Lung (tissue), 12 donors: ENCODE results near the gene BCAS2. TPM values are rescaled to one million over a fixed set of nuclear protein-coding genes. Genes with fewer than 3 reads are reported as not detected.
A peak's percentile ranks its signal among the peaks of the same experiment; 100 is the strongest.

Experiments
- ATAC-seq: fragments of 200-7000 bp; cut with Tn5 transposase; one replicate; pipeline ENCODE4 v1.9.1; 2020; ENCODE audit warnings: moderate number of reproducible peaks; ENCODE audit not compliant: insufficient read depth, low FRiP score
- DNase-seq, 3 donors: peaks; one replicate each; pipeline ENCODE4 v3.0.0-alpha.2; 2013 to 2017
- H3K27ac ChIP-seq, 2 donors: one replicate each; pipeline ENCODE4 v1.5.1; 2013; ENCODE audit warnings: mild to moderate bottlenecking in 2 of 2, moderate library complexity in 2 of 2, control low read depth in 1 of 2, inconsistent platforms in 1 of 2, low read depth in 1 of 2, low read length in 1 of 2
- H3K27me3 ChIP-seq, 3 donors: one replicate each; pipeline ENCODE4 v1.5.1; 2013; ENCODE audit warnings: low read length in 2 of 3; ENCODE audit not compliant: control insufficient read depth in 3 of 3, insufficient read depth in 3 of 3
- H3K36me3 ChIP-seq, 4 donors: one replicate each; pipeline ENCODE4 v1.5.1; 2013; ENCODE audit warnings: low read length in 4 of 4, mild to moderate bottlenecking in 1 of 4, moderate library complexity in 1 of 4; ENCODE audit not compliant: control insufficient read depth in 4 of 4, insufficient read depth in 4 of 4
- H3K4me1 ChIP-seq, 5 donors: one replicate each; pipeline ENCODE4 v1.5.1; 2013; ENCODE audit warnings: low read length in 5 of 5, mild to moderate bottlenecking in 2 of 5, moderate library complexity in 1 of 5; ENCODE audit not compliant: control insufficient read depth in 5 of 5, insufficient read depth in 5 of 5
- H3K4me3 ChIP-seq: one replicate; pipeline ENCODE4 v1.5.1; 2013; ENCODE audit warnings: mild to moderate bottlenecking, control low read depth, moderate library complexity
- H3K9ac ChIP-seq, 2 donors: one replicate each; pipeline ENCODE4 v1.5.1; 2013; ENCODE audit warnings: low read length in 2 of 2, control low read depth in 1 of 2; ENCODE audit not compliant: insufficient read depth in 1 of 2
- H3K9me3 ChIP-seq, 4 donors: one replicate each; pipeline ENCODE4 v1.5.1; 2013; ENCODE audit warnings: low read length in 3 of 4, mild to moderate bottlenecking in 1 of 4, moderate library complexity in 1 of 4; ENCODE audit not compliant: control insufficient read depth in 4 of 4, insufficient read depth in 3 of 4
- CTCF ChIP-seq: IDR thresholded peaks from 2 replicates; pipeline ENCODE4 v1.5.1; 2012; ENCODE audit warnings: mild to moderate bottlenecking; ENCODE audit errors: control extremely low read depth, extremely low read depth
- WGBS, 2 donors: extraction: QIAGEN DNeasy Blood & Tissue Kit; methylation state at CpG; one replicate each; pipeline ENCODE4 v1.1.7; 2013; 5-methylcytosine and 5-hydroxymethylcytosine counted together
- polyA plus RNA-seq, 2 donors: library from polyadenylated mRNA; stranded (reverse); fragments of 200-250 nt; gene quantifications; one replicate each; pipeline ENCODE4 v1.2.1, GENCODE V29; 2013
- total RNA-seq, 2 donors: library from RNA; depleted of rRNA in 1 of 2; stranded (reverse); fragments of >200 nt in 1 of 2; gene quantifications; one replicate each; pipeline ENCODE4 v1.2.1, GENCODE V29; 2014 to 2021
- donor health status: control.
- donor health status: control.
- donor health status: Bipolar disorder and iron deficiency.
- donor health status: healthy.
- donor health status: DM: yes; HTN: yes; CAD: no.

The BCAS2 gene
- total and polyA plus RNA-seq, 4 donors = 22.4 to 31.3 (median 29.8) TPM

DNA sequence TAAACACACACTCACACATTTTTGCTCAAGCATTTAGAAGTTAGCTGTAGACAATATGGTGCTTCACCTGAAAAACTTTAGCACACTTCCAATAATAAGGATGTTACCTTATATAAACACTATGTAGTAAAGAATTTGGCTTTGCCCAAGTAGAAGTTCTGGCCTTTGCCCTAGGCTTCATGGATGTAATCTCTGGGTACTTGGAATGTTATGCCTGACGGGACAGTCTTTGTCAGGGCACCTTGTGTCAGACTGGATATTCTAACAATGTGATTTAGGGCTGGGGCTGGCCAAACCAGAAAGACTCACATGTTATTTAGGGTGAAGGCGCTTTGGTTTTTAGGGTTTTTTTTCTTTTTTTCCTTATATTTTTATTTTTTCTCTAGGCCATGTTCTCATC lies 35.6 kb downstream of the BCAS2 start:
- DNase-seq (no peak), ATAC-seq (no peak)
- no peaks in the 10 kb centered on the region for H3K9me3 ChIP-seq
- no peak overlapping the region for H3K9ac ChIP-seq
- TF ChIP-seq CTCF = no peak
- 90 to 96% methylated on average over 2 of the region's 2 CpGs for WGBS, 2 donors
- no peaks in the 10 kb centered on the region for H3K36me3 ChIP-seq
- no peak overlapping the region for H3K4me3 ChIP-seq
- no peaks in the 10 kb centered on the region for H3K27me3 ChIP-seq
- no peaks in the 10 kb centered on the region for H3K4me1 ChIP-seq
- H3K27ac ChIP-seq = no peak overlapping the region

DNA sequence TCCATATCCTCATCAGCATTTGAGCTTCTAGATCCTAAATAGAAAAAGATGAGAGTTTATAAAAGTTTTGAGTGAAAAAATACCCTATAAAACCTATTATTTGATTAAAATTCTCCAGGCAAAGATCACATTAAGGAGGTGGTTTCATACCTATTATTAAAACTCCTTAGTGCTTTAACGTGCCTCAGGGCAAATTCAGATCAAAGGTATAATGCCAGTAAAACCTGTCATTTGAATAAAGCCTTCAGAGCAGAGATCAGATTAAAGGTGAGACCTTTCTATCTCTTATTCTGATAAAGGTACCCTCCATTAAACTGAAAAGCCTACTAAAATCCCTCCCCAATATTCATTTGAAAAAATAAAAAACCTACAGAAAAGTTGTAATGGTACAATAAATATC lies 36.1 kb downstream of the BCAS2 start:
- H3K4me3 ChIP-seq = no peak overlapping the region
- no peaks in the 10 kb centered on the region for H3K9me3 ChIP-seq
- no peak overlapping the region for H3K9ac ChIP-seq
- H3K4me1 ChIP-seq = no peaks in the 10 kb centered on the region
- no peak overlapping the region for H3K27ac ChIP-seq
- no peak for ATAC-seq
- no peak for TF ChIP-seq CTCF
- H3K27me3 ChIP-seq = no peaks in the 10 kb centered on the region
- DNase-seq = no peak
- 68 to 82% methylated on average over 1 of the region's 1 CpG for WGBS, 2 donors
- H3K36me3 ChIP-seq = no peaks in the 10 kb centered on the region

GRCh38 chr1:114540821-114541220 lies 40.6 kb downstream of the BCAS2 start:
- no peaks in the 10 kb centered on the region for H3K36me3 ChIP-seq
- ATAC-seq (no peak), DNase-seq (peak in 1 of 3 donors; percentile 36)
- no peaks in the 10 kb centered on the region for H3K9me3 ChIP-seq
- no peak overlapping the region for H3K27ac ChIP-seq
- H3K4me1 ChIP-seq = no peaks in the 10 kb centered on the region
- no peak overlapping the region for H3K4me3 ChIP-seq
- H3K9ac ChIP-seq = no peak overlapping the region
- 51 to 80% methylated on average over 6 of the region's 6 CpGs for WGBS, 2 donors
- H3K27me3 ChIP-seq = no peaks in the 10 kb centered on the region
- no peak for TF ChIP-seq CTCF

GRCh38 chr1:114540272-114540671 lies 41.1 kb downstream of the BCAS2 start:
- TF ChIP-seq CTCF = no peak
- DNase-seq = peak in 1 of 3 donors; percentile 8
- no peak overlapping the region for H3K9ac ChIP-seq
- no peaks in the 10 kb centered on the region for H3K9me3 ChIP-seq
- ATAC-seq = no peak
- H3K4me1 ChIP-seq = no peaks in the 10 kb centered on the region
- no peak overlapping the region for H3K4me3 ChIP-seq
- 35 to 41% methylated on average over 3 of the region's 3 CpGs for WGBS, 2 donors
- H3K36me3 ChIP-seq = no peaks in the 10 kb centered on the region
- H3K27me3 ChIP-seq = no peaks in the 10 kb centered on the region
- H3K27ac ChIP-seq = no peak overlapping the region
